KMS-11 (cell line): ENCODE data around the gene UBE3B.

Experiments
- H2AFZ ChIP-seq: fragments of 200-600 bp; sonication (generic); 2 replicates; pipeline ENCODE4 v1.6.1; 2016; ENCODE audit warnings: antibody characterized with exemption, mixed run types, low read depth
- H3K27ac ChIP-seq: fragments of 200-600 bp; sonication (generic); 2 replicates; pipeline ENCODE4 v1.6.1; 2016; ENCODE audit warnings: mild to moderate bottlenecking, mixed run types
- H3K27me3 ChIP-seq: fragments of 200-600 bp; sonication (generic); 2 replicates; pipeline ENCODE4 v1.6.1; 2017; ENCODE audit warnings: mild to moderate bottlenecking, low read depth, mixed run types, moderate library complexity; ENCODE audit not compliant: insufficient read depth
- H3K36me3 ChIP-seq: fragments of 200-600 bp; sonication (generic); 2 replicates; pipeline ENCODE4 v1.6.1; 2017; ENCODE audit warnings: mild to moderate bottlenecking, mixed run types; ENCODE audit not compliant: insufficient read depth
- H3K4me1 ChIP-seq: fragments of 200-600 bp; sonication (generic); 2 replicates; pipeline ENCODE4 v1.6.1; 2016; ENCODE audit warnings: mild to moderate bottlenecking, low read depth, mixed run types; ENCODE audit not compliant: poor library complexity, severe bottlenecking
- H3K4me2 ChIP-seq: fragments of 200-600 bp; sonication (generic); 2 replicates; pipeline ENCODE4 v1.7.0; 2016; ENCODE audit warnings: mild to moderate bottlenecking, mixed run types
- H3K4me3 ChIP-seq: fragments of 200-600 bp; sonication (generic); IDR thresholded peaks from 2 replicates; pipeline ENCODE4 v1.6.1; 2017; ENCODE audit warnings: low read depth, low read length, mixed read lengths; ENCODE audit not compliant: insufficient read depth
- H3K79me2 ChIP-seq: fragments of 200-600 bp; sonication (generic); 2 replicates; pipeline ENCODE4 v1.6.1; 2016; ENCODE audit warnings: low read depth, mixed run types; ENCODE audit not compliant: insufficient read depth
- H3K9ac ChIP-seq: fragments of 200-600 bp; sonication (generic); 2 replicates; pipeline ENCODE4 v1.6.1; 2016; ENCODE audit warnings: mild to moderate bottlenecking, mixed run types
- H4K20me1 ChIP-seq: fragments of 200-600 bp; sonication (generic); 2 replicates; pipeline ENCODE4 v1.6.1; 2016; ENCODE audit warnings: mild to moderate bottlenecking, mixed run types; ENCODE audit not compliant: insufficient read depth
- TF ChIP-seq, protein P1 (sequence below): fragments of 200-600 bp; sonication (generic); conservative IDR thresholded peaks from 2 replicates; pipeline ENCODE4 v1.6.1; 2017; ENCODE audit warnings: low read depth, mild to moderate bottlenecking, antibody characterized with exemption, low read length, moderate library complexity, mixed read lengths

UBE3B gene

DNA sequence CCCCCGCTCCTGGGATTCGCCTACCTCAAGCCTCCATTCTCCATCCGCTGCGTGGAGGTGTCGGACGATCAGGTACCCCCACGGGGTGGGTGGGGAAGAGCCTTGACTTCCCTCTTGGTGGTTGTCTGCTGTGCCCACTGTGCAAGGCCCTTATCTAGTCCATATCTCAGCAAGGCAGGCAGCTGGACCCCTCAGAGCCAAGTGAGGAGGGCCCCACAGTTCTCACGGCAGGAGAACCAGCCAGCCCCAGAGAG, 56.0 kb downstream of the UBE3B start:
- no peak overlapping the region for H3K4me2 ChIP-seq
- H4K20me1 ChIP-seq = no peaks in the 10 kb centered on the region
- H3K27me3 ChIP-seq = no peaks in the 10 kb centered on the region
- no peaks in the 10 kb centered on the region for H3K36me3 ChIP-seq
- H3K9ac ChIP-seq = no peak overlapping the region
- TF ChIP-seq, protein P1, sequence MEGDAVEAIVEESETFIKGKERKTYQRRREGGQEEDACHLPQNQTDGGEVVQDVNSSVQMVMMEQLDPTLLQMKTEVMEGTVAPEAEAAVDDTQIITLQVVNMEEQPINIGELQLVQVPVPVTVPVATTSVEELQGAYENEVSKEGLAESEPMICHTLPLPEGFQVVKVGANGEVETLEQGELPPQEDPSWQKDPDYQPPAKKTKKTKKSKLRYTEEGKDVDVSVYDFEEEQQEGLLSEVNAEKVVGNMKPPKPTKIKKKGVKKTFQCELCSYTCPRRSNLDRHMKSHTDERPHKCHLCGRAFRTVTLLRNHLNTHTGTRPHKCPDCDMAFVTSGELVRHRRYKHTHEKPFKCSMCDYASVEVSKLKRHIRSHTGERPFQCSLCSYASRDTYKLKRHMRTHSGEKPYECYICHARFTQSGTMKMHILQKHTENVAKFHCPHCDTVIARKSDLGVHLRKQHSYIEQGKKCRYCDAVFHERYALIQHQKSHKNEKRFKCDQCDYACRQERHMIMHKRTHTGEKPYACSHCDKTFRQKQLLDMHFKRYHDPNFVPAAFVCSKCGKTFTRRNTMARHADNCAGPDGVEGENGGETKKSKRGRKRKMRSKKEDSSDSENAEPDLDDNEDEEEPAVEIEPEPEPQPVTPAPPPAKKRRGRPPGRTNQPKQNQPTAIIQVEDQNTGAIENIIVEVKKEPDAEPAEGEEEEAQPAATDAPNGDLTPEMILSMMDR = no peak
- no peak overlapping the region for H3K27ac ChIP-seq
- H3K4me3 ChIP-seq = no peak overlapping the region
- H3K4me1 ChIP-seq = no peaks in the 10 kb centered on the region
- H2AFZ ChIP-seq = no peak overlapping the region
- no peaks in the 10 kb centered on the region for H3K79me2 ChIP-seq

DNA sequence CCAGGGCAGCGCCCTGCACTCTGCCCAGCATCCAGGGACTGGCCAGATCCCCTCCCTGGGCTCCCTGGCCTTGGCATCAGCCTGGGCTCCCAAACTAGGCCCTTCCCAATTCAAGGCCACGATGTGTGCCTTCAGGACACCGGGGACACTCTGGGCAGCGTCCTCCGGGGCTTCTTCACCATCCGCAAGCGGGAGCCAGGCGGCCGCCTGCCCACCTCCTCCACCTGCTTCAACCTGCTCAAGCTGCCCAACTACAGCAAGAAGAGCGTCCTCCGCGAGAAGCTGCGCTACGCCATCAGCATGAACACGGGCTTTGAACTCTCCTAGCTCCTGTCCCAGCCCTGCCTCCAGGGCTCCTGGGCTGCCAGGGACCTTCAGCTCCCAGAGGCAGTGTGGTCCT, 57.0 kb downstream of the UBE3B start:
- Histone ChIP-seq H3K27me3 (no peaks in the 10 kb centered on the region), H3K4me1 (no peaks in the 10 kb centered on the region), H4K20me1 (no peaks in the 10 kb centered on the region), H3K79me2 (no peaks in the 10 kb centered on the region), H3K36me3 (no peaks in the 10 kb centered on the region), H3K9ac (no peak overlapping the region), H3K27ac (no peak overlapping the region), H3K4me3 (no peak overlapping the region), H2AFZ (no peak overlapping the region), H3K4me2 (no peak overlapping the region)
- TF ChIP-seq, protein P1 = no peak

DNA sequence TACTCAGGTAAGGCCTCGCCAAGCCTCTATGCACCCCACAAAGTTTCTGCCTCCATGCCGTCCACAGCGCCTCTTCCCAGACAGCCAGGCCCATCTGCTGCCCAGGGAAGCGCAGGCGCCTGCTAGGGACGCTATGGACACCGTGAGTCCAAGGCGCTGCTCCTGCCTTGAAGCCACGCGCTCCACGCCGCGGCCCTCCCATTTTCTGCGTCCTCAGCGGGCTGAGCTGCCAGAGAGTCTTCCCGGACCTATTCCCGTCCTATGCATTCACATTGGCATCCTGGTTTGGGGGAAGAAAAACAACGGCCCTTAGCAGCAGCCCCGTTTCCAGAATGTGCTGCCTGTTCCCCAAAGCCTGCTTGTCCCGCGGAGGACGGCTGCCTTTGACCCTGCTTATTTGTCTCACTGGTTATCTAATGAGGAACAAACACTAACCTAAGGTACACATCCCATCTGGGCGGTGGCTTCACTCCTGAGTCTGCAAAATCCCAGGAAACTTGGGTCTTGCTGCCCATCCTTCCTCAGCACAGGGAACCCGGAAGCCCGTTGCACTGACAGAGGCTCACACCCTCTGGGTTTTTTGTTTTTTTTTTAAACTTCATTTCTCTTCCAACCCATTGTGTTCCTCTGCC, 57.9 kb downstream of the UBE3B start:
- Histone ChIP-seq H3K4me1 (no peaks in the 10 kb centered on the region), H3K4me2 (no peak overlapping the region), H4K20me1 (no peaks in the 10 kb centered on the region), H3K4me3 (no peak overlapping the region), H2AFZ (no peak overlapping the region), H3K9ac (no peak overlapping the region), H3K36me3 (no peaks in the 10 kb centered on the region), H3K27me3 (no peaks in the 10 kb centered on the region), H3K27ac (no peak overlapping the region), H3K79me2 (no peaks in the 10 kb centered on the region)
- TF ChIP-seq, protein P1 = no peak

DNA sequence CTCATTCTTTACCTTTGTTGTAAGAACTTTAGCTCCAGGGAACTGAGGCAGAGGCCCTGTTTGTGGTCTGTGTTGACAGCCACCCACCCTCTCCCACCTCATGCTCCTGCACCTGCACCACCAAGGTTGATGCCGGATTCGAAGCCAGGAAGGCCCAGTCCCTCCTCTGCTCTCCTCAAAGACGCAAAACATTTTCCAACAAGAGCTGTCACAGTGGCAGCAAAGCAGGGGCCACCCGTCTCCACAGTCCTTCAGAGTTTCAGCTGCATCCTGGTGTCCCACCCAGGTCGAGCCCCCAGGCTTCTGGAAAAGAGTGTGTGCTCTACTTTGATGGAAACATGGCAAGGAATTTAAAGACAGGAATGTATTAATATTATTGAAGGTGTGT, 58.4 kb downstream of the UBE3B start:
- no peak overlapping the region for H2AFZ ChIP-seq
- no peaks in the 10 kb centered on the region for H3K36me3 ChIP-seq
- H3K4me3 ChIP-seq = no peak overlapping the region
- no peaks in the 10 kb centered on the region for H3K27me3 ChIP-seq
- no peaks in the 10 kb centered on the region for H3K79me2 ChIP-seq
- H3K4me2 ChIP-seq = no peak overlapping the region
- no peaks in the 10 kb centered on the region for H3K4me1 ChIP-seq
- H3K9ac ChIP-seq = no peak overlapping the region
- H3K27ac ChIP-seq = no peak overlapping the region
- TF ChIP-seq, protein P1 = no peak
- no peaks in the 10 kb centered on the region for H4K20me1 ChIP-seq
